Thyroid gland (tissue), 4 donors: Measurements from ENCODE around the gene SLC25A11. TPM values are rescaled to one million over a fixed set of nuclear protein-coding genes. Genes with fewer than 3 reads are reported as not detected.

Source experiments
- DNase-seq, 2 donors: peaks; one replicate each; pipeline ENCODE4 v3.0.0-alpha.2; 2019
- H3K27ac ChIP-seq, 3 donors: fragments of 200-600 bp; sonication (generic); 1 replicate in 2 of 3; 2 replicates in 1 of 3; pipeline ENCODE4 v1.5.1; 2016 to 2019; ENCODE audit warnings: mild to moderate bottlenecking in 1 of 3, moderate library complexity in 1 of 3
- H3K27me3 ChIP-seq: fragments of 200-600 bp; sonication (generic); one replicate; pipeline ENCODE4 v1.5.1; 2019
- H3K36me3 ChIP-seq, 2 donors: fragments of 200-600 bp; sonication (generic); one replicate each; pipeline ENCODE4 v1.5.1; 2016 to 2019
- H3K4me1 ChIP-seq, 2 donors: fragments of 200-600 bp; sonication (generic); one replicate each; pipeline ENCODE4 v1.5.1; 2017 to 2019
- H3K4me3 ChIP-seq, 3 donors: fragments of 200-600 bp; sonication (generic); replicated peaks in 1 of 3; 1 replicate in 2 of 3; 2 replicates in 1 of 3; pipeline ENCODE4 v1.5.1; 2016; ENCODE audit warnings: mild to moderate bottlenecking in 1 of 3
- H3K9me3 ChIP-seq: fragments of 200-600 bp; sonication (generic); one replicate; pipeline ENCODE4 v1.5.1; 2017
- CTCF ChIP-seq, 6 experiments: fragments of 200-600 bp in 3 of 6; fragments of 450-650 bp in 3 of 6; sonication (generic) in 3 of 6; IDR thresholded peaks; one replicate each; pipeline ENCODE4 v1.5.1; 2016 to 2019; ENCODE audit warnings: antibody characterized with exemption in 6 of 6, mild to moderate bottlenecking in 2 of 6, inconsistent platforms in 1 of 6, moderate library complexity in 1 of 6
- POLR2A ChIP-seq, 2 donors: fragments of 450-650 bp; IDR thresholded peaks; one replicate each; pipeline ENCODE4 v1.6.1; 2017; ENCODE audit warnings: antibody characterized with exemption in 2 of 2, mild to moderate bottlenecking in 2 of 2, moderate library complexity in 1 of 2
- WGBS, 2 donors: methylation state at CpG; one replicate each; pipeline ENCODE4 v1.1.5; 2017; 5-methylcytosine and 5-hydroxymethylcytosine counted together
- intact Hi-C: fragments of 100-400 bp; cut with DNase I; formaldehyde crosslinking; loops from one replicate; pipeline ENCODE4 v1.15.1; 2023
- microRNA-seq: library from miRNA; unstranded; fragments of <30 nt; microRNA quantifications from one replicate; pipeline ENCODE4, GENCODE V29; 2016
- small RNA-seq: library from RNA; depleted of rRNA; stranded (forward); fragments of <200 nt; gene quantifications from one replicate; pipeline ENCODE3, GENCODE V24; 2016
- total RNA-seq, 4 donors: library from RNA; depleted of rRNA; stranded (reverse); fragments of >200 nt; gene quantifications; one replicate each; pipeline ENCODE4 v1.2.3, GENCODE V29; 2016

The SLC25A11 gene
- total RNA-seq, 4 donors from 2014 or later: 29.3 to 62.4 (median 48.4) TPM

GRCh38 chr17:4892499-4893221 is 47.2 kb downstream of the SLC25A11 start:
- intact Hi-C loops: no loop called here

GRCh38 chr17:4891411-4892410 is 48.1 kb downstream of the SLC25A11 start:
- Histone ChIP-seq H3K4me3 (no peak overlapping the region), H3K27me3 (no peaks in the 10 kb centered on the region), H3K36me3 (peaks cover 71 to 72% of the 10 kb centered on the region in 2 donors), H3K27ac (no peak overlapping the region), H3K9me3 (no peaks in the 10 kb centered on the region), H3K4me1 (no peaks in the 10 kb centered on the region)
- WGBS, 2 donors: 93 to 96% methylated on average over 34 to 41 of the region's 42 CpGs
- intact Hi-C loops: loop anchor here (2.0 kb wide), 1 partner anchor 107 kb away; no protein-coding TSS in a partner anchor
- TF ChIP-seq CTCF (IDR thresholded peaks at IDR 0.05): no peak
- DNase-seq: no peak

More at GRCh38 chr17:4892499-4893221, 47.2 kb downstream of the SLC25A11 start:
- Histone ChIP-seq H3K27ac (no peak overlapping the region), H3K9me3 (no peaks in the 10 kb centered on the region), H3K4me1 (no peaks in the 10 kb centered on the region), H3K4me3 (no peak overlapping the region), H3K27me3 (no peaks in the 10 kb centered on the region), H3K36me3 (peaks cover 62 to 64% of the 10 kb centered on the region in 2 donors)
- TF ChIP-seq POLR2A (IDR thresholded peaks at IDR 0.05) (no peak), CTCF (IDR thresholded peaks at IDR 0.05) (no peak)
- 83 to 84% methylated on average over 18 to 23 of the region's 23 CpGs for WGBS, 2 donors
- DNase-seq: no peak

GRCh38 chr17:4887581-4887980 is 52.3 kb downstream of the SLC25A11 start:
- intact Hi-C loops: loop anchor here (5.0 kb wide), 2 partner anchors 155 to 175 kb away; partner anchors contain the start of genes ARRB2 and MED11
- no peak for TF ChIP-seq POLR2A (IDR thresholded peaks at IDR 0.05)
- no peak for TF ChIP-seq CTCF (IDR thresholded peaks at IDR 0.05)
- Histone ChIP-seq H3K4me1 (no peaks in the 10 kb centered on the region), H3K9me3 (no peaks in the 10 kb centered on the region), H3K27ac (no peak overlapping the region), H3K27me3 (no peaks in the 10 kb centered on the region), H3K36me3 (peaks cover 54 to 61% of the 10 kb centered on the region in 2 donors), H3K4me3 (no peak overlapping the region)
- 96 to 98% methylated on average over 17 of the region's 18 CpGs for WGBS, 2 donors
- no peak for DNase-seq

Small RNA genes lying within 50 kb of the gene (microRNA-seq; reads per million reads assigned to microRNA genes)
- gene MIR6864 (not detected), gene MIR6865 (not detected)

Small RNA genes lying within 50 kb of the gene (small RNA-seq; reads per million reads assigned to genes)
- not detected for gene MIR6864
- not detected for gene MIR6865

Other genes with a start within 250 kb of the SLC25A11 start
- 10 to 100 TPM; 13.2 to 33.9 (median 28.1) TPM for gene PELP1, start 235.9 kb downstream of the SLC25A11 start, total RNA-seq
- 10 to 100 TPM in 3 of 4 donors, 1 to 10 TPM in 1; 8.4 to 20.6 (median 14.4) TPM for gene ARRB2, start 229.4 kb downstream of the SLC25A11 start, total RNA-seq
- 10 to 100 TPM; 37.3 to 54.7 (median 41.3) TPM for gene MED11, start 208.6 kb downstream of the SLC25A11 start, total RNA-seq
- gene ZMYND15, start 200.2 kb downstream of the SLC25A11 start, total RNA-seq: under 1 TPM; 0.29 to 0.44 (median 0.37) TPM
- gene CXCL16, start 200.1 kb downstream of the SLC25A11 start, total RNA-seq: 10 to 100 TPM in 3 of 4 donors, 1 to 10 TPM in 1; 6.6 to 13.7 (median 12.8) TPM
- gene TM4SF5, start 168.2 kb downstream of the SLC25A11 start, total RNA-seq: not detected
- 1 to 10 TPM in 2 of 4 donors, not detected in 2; 1.8 to 4.0 TPM for gene VMO1, start 153.7 kb downstream of the SLC25A11 start, total RNA-seq
- gene GLTPD2, start 151.1 kb downstream of the SLC25A11 start, total RNA-seq: not detected
- gene PSMB6, start 143.9 kb downstream of the SLC25A11 start, total RNA-seq: 100 to 1,000 TPM; 108 to 322 (median 141) TPM
- 10 to 100 TPM; 10.7 to 20.0 (median 16.2) TPM for gene PLD2, start 132.9 kb downstream of the SLC25A11 start, total RNA-seq
- gene MINK1, start 106.7 kb downstream of the SLC25A11 start, total RNA-seq: 10 to 100 TPM; 25.1 to 51.6 (median 31.2) TPM
- 1 to 10 TPM in 3 of 4 donors, under 1 TPM in 1; 0.33 to 1.9 (median 1.3) TPM for gene C17orf107, start 40.5 kb downstream of the SLC25A11 start, total RNA-seq
- gene CHRNE, start 36.9 kb downstream of the SLC25A11 start, total RNA-seq: under 1 TPM; 0.29 to 0.83 (median 0.49) TPM
- gene GP1BA, start 7.8 kb downstream of the SLC25A11 start, total RNA-seq: not detected
- 10 to 100 TPM; 47.1 to 77.0 (median 67.2) TPM for gene RNF167, start 222 bp upstream of the SLC25A11 start, total RNA-seq
- 100 to 1,000 TPM; 228 to 606 (median 328) TPM for gene PFN1, start 8.5 kb upstream of the SLC25A11 start, total RNA-seq
- gene ENO3, start 11.1 kb upstream of the SLC25A11 start, total RNA-seq: 1 to 10 TPM in 3 of 4 donors, not detected in 1; 5.4 to 8.8 (median 5.5) TPM
- gene SPAG7, start 27.8 kb upstream of the SLC25A11 start, total RNA-seq: 10 to 100 TPM; 50.5 to 69.7 (median 68.3) TPM
- gene CAMTA2, start 47.6 kb upstream of the SLC25A11 start, total RNA-seq: 10 to 100 TPM; 17.1 to 29.0 (median 20.4) TPM
- gene INCA1, start 57.5 kb upstream of the SLC25A11 start, total RNA-seq: 1 to 10 TPM; 1.0 to 2.3 (median 1.4) TPM
- 100 to 1,000 TPM in 1 of 4 donors, 10 to 100 TPM in 3; 67.3 to 134 (median 86.9) TPM for gene KIF1C, start 57.9 kb upstream of the SLC25A11 start, total RNA-seq
- under 1 TPM in 1 of 4 donors, not detected in 3; 0.11 TPM for gene SLC52A1, start 95.4 kb upstream of the SLC25A11 start, total RNA-seq
- 10 to 100 TPM in 3 of 4 donors, 1 to 10 TPM in 1; 9.5 to 14.1 (median 12.1) TPM for gene ZFP3, start 138.4 kb upstream of the SLC25A11 start, total RNA-seq
- 10 to 100 TPM in 2 of 4 donors, 1 to 10 TPM in 2; 7.5 to 13.7 (median 9.6) TPM for gene ZNF232, start 171.8 kb upstream of the SLC25A11 start, total RNA-seq
- 1 to 10 TPM in 1 of 4 donors, under 1 TPM in 3; 0.11 to 1.7 (median 0.39) TPM for gene USP6, start 176.0 kb upstream of the SLC25A11 start, total RNA-seq